Muscle layer of duodenum (tissue), 2 donors: ENCODE data around the gene C1orf122.

Source experiments
- H3K27ac ChIP-seq: one replicate; pipeline ENCODE4 v1.7.0; 2013; ENCODE audit warnings: mild to moderate bottlenecking, low read length
- H3K27me3 ChIP-seq: one replicate; pipeline ENCODE4 v1.7.0; 2013; ENCODE audit warnings: low read depth, mild to moderate bottlenecking, control low read depth, low read length
- H3K36me3 ChIP-seq, 2 donors: one replicate each; pipeline ENCODE4 v1.7.0; 2013; ENCODE audit warnings: low read length in 2 of 2, control low read depth in 1 of 2, mild to moderate bottlenecking in 1 of 2; ENCODE audit not compliant: insufficient read depth in 2 of 2, control insufficient read depth in 1 of 2
- H3K4me1 ChIP-seq, 2 donors: one replicate each; pipeline ENCODE4 v1.7.0; 2013; ENCODE audit warnings: low read length in 2 of 2, mild to moderate bottlenecking in 2 of 2, control low read depth in 1 of 2, moderate library complexity in 1 of 2; ENCODE audit not compliant: insufficient read depth in 2 of 2, control insufficient read depth in 1 of 2
- H3K4me3 ChIP-seq, 2 donors: one replicate each; pipeline ENCODE4 v1.7.0; 2013; ENCODE audit warnings: low read length in 2 of 2, low read depth in 1 of 2, mild to moderate bottlenecking in 1 of 2
- H3K9me3 ChIP-seq, 2 donors: one replicate each; pipeline ENCODE4 v1.7.0; 2013; ENCODE audit warnings: low read length in 2 of 2, control low read depth in 1 of 2, mild to moderate bottlenecking in 1 of 2; ENCODE audit not compliant: control insufficient read depth in 1 of 2
- donor health status: healthy.

Gene C1orf122

DNA sequence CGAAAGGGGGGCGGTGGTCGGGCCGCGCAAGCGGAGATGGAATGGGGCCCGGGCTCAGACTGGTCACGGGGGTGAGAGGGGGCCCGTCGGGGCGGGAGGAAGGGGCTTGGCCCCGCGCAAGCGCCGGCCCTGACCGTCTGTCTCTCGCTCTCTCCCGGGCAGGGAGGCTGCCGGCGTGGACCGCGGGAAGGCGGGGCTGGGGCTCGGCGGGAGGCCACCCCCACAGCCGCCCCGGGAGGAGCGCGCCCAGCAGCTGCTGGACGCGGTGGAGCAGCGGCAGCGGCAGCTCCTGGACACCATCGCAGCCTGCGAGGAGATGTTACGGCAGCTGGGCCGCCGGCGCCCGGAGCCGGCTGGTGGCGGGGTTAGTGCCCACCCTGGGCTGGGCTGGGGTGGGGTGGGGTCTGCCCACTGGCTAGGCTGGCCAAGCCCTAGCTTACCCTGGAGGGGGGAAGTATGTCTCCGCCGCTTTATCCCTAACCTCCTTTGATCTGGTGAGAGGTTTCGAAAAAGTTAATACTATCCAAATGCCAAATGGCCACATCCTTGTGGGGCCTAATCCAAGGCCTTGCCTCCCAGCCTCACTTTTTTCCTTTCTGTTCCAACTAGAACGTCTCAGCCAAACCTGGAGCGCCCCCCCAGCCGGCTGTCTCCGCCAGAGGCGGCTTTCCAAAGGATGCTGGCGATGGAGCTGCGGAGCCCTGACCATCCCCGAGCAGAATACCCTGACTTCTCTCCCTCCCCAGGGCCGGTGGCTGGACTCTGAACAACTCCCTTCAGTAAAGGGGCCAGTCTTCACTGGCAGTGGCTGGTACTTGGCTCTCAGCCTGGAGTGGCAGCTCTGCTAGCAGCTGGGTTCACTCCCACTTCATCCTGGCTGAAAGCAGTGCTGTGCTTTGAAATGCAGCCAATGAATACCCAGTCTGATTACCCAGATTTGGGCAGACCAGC lies 1.1 kb downstream of the C1orf122 start:
- Histone ChIP-seq H3K36me3 (peaks cover 29 to 30% of the 10 kb centered on the region in 2 donors), H3K4me1 (peaks cover 9 to 35% of the 10 kb centered on the region in 2 donors)

DNA sequence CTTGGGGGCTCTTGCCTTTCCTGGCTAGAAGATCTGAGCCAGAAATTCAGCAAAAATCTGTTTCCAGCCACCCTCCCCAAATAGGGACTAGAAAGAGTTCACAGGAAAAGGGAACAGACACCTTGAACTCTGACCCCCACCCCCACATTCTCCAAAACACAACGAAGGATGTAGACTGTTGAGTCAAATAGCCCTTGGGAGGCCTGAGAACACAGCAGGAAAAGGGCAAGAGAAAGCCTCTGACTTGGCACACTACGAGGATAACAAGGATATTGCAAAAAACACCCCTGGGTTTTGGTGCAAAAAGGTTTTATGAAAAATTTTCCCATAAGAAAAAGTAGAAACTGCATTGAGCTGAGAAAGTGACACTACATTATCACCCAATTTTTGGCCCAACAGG lies 2.4 kb downstream of the C1orf122 start:
- Histone ChIP-seq H3K4me1 (peaks cover 9 to 35% of the 10 kb centered on the region in 2 donors), H3K36me3 (peaks cover 23 to 28% of the 10 kb centered on the region in 2 donors), H3K9me3 (no peaks in the 10 kb centered on the region), H3K27me3 (no peaks in the 10 kb centered on the region), H3K4me3 (no peak overlapping the region), H3K27ac (no peak overlapping the region)

More for the DNA sequence above, 1.1 kb downstream of the C1orf122 start:
- H3K4me3 ChIP-seq = peak overlapping the region; percentile 67 to 95
- H3K27ac ChIP-seq = peak overlapping the region; percentile 75
- no peaks in the 10 kb centered on the region for H3K27me3 ChIP-seq
- no peaks in the 10 kb centered on the region for H3K9me3 ChIP-seq

DNA sequence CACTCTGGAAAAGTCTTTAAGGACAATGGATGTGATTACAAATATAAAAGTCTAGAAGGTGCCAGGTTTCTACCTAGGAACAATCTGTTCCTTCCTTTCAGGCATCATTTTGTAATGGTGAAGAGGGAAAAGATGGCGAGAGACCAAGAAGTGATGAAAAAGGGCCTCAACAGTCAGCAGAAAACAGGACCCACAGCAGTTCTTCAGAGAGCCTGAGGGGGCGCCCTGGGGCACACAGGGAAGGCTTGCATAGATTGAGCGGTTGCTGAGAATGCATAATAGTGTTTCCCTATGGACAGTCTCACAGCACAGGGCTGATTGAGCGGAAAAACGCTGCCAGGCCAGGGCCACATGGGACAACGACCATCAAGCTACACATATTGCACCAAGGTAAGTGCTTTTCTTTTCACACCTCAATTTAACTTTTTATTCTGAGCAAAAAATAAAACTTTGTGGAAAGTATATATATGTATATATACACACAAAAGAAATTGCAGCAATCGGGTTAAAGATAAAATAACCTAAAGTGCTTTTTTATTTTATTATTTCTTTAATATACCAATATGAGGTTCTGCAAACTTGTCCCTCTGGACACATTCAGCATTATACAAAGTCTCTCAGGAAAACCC lies 3.6 kb downstream of the C1orf122 start:
- no peak overlapping the region for H3K27ac ChIP-seq
- no peaks in the 10 kb centered on the region for H3K27me3 ChIP-seq
- peaks cover 9 to 34% of the 10 kb centered on the region in 2 donors for H3K4me1 ChIP-seq
- H3K4me3 ChIP-seq = no peak overlapping the region
- H3K36me3 ChIP-seq = peaks cover 18 to 28% of the 10 kb centered on the region in 2 donors
- no peaks in the 10 kb centered on the region for H3K9me3 ChIP-seq

DNA sequence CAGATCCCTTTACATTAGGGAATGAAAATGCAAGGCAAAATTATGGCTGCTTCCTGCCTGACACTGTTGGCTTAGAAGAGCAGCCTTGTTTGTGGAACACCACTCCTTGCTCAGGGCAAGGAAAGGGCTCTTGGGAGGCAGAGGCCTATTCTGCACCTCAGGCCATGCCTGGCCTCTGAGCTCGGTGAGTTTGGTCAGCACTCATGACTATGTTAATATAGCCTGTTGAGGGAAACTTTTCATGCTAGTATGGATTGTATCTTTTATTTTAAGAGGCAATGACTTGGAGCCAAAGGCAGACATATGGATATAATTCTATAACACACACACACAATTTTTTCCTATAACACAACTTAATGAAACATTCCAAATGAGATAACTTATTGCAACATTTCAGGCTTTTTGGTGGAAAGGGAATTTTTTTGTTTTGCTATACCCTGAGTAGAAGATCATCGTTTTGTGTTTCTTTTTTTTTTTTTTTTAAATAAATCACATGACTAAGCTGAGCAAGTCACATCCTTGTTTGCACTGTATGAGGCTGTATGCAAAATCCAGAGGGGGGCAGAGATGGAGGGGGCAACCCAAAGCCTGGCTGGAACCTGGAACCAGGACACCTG lies 6.0 kb downstream of the C1orf122 start:
- Histone ChIP-seq H3K9me3 (no peaks in the 10 kb centered on the region), H3K27me3 (no peaks in the 10 kb centered on the region), H3K27ac (no peak overlapping the region), H3K4me1 (peaks cover 3 to 18% of the 10 kb centered on the region in 2 donors), H3K36me3 (peaks cover 22 to 33% of the 10 kb centered on the region in 2 donors), H3K4me3 (no peak overlapping the region)

DNA sequence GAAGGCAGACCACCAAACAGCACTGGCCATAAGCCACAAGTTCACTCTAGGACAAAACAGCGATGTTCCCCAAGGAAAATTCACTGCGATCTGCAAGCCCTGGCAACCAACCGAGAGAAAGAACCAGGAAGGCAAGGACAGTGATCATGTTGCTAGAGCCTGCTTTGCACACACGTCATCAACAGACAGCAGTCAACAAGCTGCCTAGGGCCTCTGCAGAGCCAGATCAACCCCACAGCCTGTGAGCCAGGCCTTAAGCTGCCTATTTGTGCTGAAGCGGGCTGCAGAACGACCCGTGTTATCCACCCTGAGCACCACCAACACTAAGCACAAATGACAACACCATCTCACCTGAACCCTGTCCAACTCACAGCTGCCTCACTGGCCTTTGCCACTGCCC lies 6.7 kb downstream of the C1orf122 start:
- Histone ChIP-seq H3K4me3 (no peak overlapping the region), H3K4me1 (peaks cover under 1 to 12% of the 10 kb centered on the region in 2 donors), H3K9me3 (no peaks in the 10 kb centered on the region), H3K36me3 (peaks cover 22 to 39% of the 10 kb centered on the region in 2 donors), H3K27ac (no peak overlapping the region), H3K27me3 (no peaks in the 10 kb centered on the region)

DNA sequence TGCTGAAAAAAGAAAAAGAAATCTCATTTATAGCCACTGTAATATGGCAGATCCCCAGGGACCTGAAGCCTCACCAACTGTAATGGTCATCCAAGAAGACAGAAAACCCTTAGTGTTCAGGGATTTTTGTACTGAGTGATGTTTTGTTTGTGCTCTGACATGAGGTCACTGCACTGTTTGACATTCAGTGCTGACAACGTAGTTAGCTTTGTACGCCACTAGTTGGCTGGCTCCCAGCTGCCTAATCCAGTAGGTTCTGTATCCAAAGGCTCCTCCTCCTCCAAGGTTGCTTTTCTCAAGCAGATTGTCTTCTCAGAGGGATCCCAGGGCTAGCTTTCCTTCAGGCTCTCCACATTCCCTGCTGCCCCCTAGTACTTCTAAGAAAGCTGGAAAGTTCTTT lies 9.9 kb downstream of the C1orf122 start:
- no peaks in the 10 kb centered on the region for H3K9me3 ChIP-seq
- H3K36me3 ChIP-seq = peaks cover 39 to 62% of the 10 kb centered on the region in 2 donors
- H3K27me3 ChIP-seq = no peaks in the 10 kb centered on the region
- H3K4me3 ChIP-seq = no peak overlapping the region
- no peaks in the 10 kb centered on the region for H3K4me1 ChIP-seq
- H3K27ac ChIP-seq = no peak overlapping the region

DNA sequence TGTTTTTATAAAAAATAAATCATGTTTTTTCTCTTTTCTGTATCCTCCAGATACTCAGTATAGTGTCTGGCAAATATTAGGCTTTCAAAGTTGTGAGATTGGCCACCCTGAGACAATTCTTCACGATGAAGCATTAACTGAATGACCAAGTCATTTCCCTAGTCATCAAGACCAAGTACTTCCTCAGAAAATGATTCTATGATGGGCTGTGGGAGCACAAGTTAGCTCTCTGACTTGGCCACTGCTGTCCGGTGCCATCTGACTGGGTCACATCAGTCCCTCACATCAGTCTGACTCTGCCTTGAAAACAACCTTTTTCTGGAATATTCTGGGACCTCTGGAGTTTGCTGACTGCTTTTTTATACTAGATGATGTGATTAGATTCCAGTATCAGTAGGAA lies 13.9 kb downstream of the C1orf122 start:
- no peaks in the 10 kb centered on the region for H3K9me3 ChIP-seq
- no peaks in the 10 kb centered on the region for H3K4me1 ChIP-seq
- H3K4me3 ChIP-seq = no peak overlapping the region
- H3K27me3 ChIP-seq = no peaks in the 10 kb centered on the region
- H3K36me3 ChIP-seq = peaks cover 32 to 51% of the 10 kb centered on the region in 2 donors
- H3K27ac ChIP-seq = no peak overlapping the region

DNA sequence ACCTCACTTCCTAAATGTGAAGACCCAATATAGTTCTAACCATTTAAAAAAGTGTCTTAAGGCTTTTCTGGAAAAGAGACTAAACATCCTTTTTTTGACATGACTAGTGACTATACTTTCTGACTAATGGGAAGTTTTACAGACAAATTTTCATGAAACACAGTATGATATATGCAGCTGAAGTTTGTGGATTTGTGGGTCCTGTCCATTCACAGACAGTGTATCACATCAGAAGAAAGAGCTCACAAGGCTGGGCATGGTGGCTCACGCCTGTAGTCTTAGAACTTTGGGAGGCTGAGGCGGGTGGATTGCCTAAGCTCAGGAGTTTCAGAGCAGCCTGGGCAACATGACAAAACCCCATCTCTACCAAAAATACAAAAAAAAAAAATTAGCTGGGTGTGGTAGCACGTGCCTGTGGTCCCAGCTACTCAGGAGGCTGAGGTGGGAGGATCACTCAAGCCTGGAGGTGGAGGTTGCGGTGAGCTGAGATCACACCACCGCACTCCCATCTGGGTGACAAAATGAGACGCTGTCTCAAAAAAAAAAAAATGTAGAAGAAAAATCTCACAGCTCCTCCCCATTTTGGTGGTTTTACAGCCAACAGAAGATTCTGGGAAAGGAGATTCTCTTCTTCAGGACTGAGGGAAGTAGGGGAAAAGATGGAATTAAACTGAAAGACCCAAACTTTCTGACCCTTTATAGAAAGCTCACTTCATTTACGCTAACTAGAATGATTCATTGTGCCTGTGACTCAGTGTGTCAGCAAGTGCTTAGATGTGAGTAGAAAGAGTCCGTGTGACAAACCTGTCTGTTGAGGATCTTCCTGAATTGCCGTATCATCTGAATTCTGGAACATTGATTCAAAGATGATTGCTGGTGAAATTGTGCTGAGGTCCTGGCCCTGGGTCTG lies 15.6 kb downstream of the C1orf122 start:
- peaks cover 25 to 44% of the 10 kb centered on the region in 2 donors for H3K36me3 ChIP-seq
- H3K27ac ChIP-seq = no peak overlapping the region
- no peak overlapping the region for H3K4me3 ChIP-seq
- H3K4me1 ChIP-seq = no peaks in the 10 kb centered on the region
- no peaks in the 10 kb centered on the region for H3K9me3 ChIP-seq
- no peaks in the 10 kb centered on the region for H3K27me3 ChIP-seq

DNA sequence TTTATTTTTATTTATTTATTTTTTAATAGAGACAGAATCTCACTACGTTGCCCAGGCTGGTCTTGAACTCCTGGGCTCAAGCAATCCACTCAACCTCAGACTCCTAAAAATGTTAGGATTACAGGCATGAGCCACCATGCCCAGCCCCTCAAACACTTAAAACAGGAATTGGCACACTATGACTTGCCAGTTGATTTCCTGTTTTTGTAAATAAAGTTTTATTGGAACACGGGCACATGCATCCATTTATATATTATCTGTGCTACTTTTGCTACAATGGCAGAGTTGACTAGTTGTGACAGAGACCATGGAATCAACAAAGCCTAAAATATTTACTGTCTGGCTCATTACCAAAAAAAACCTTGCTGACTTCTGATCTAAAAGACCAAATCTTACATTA lies 16.4 kb downstream of the C1orf122 start:
- no peaks in the 10 kb centered on the region for H3K9me3 ChIP-seq
- H3K4me3 ChIP-seq = no peak overlapping the region
- H3K27ac ChIP-seq = no peak overlapping the region
- no peaks in the 10 kb centered on the region for H3K27me3 ChIP-seq
- no peaks in the 10 kb centered on the region for H3K4me1 ChIP-seq
- peaks cover 25 to 47% of the 10 kb centered on the region in 2 donors for H3K36me3 ChIP-seq

DNA sequence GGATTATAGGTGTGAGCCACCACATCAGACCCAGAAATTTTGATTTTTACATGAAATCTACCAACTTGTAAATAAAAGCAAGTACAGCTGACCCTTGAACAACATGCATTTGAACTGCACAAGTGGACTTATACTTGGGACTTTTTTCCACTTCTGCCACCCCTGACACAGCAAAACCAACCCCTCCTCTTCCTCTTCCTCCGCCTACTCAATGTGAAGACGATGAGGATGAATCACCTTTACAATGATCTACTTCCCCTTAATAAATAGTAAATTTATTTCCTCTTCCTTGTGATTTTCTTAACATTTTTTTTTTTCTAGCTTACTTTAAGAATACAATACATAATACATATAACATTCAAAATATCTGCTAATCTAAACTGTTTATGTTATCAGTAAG lies 17.9 kb downstream of the C1orf122 start:
- H3K36me3 ChIP-seq = peaks cover 26 to 44% of the 10 kb centered on the region in 2 donors
- no peaks in the 10 kb centered on the region for H3K9me3 ChIP-seq
- no peak overlapping the region for H3K4me3 ChIP-seq
- no peak overlapping the region for H3K27ac ChIP-seq
- no peaks in the 10 kb centered on the region for H3K27me3 ChIP-seq
- H3K4me1 ChIP-seq = no peaks in the 10 kb centered on the region
